Transverse colon (tissue), 4 donors: ENCODE measurements around the gene CRAMP1.
"Not testable (repeated sequence)": the region's sequence is repeated elsewhere in the genome, so short reads cannot be mapped to it uniquely, and the experiment has no call there.

Experiments used
- CTCF ChIP-seq, 5 experiments: fragments of 200-600 bp in 3 of 5; fragments of 450-650 bp in 2 of 5; sonication (generic) in 3 of 5; IDR thresholded peaks; 1 replicate in 2 of 5; 2 replicates in 3 of 5; pipeline ENCODE4 v1.5.1; 2016 to 2017; ENCODE audit warnings: antibody characterized with exemption in 5 of 5, inconsistent platforms in 3 of 5, mild to moderate bottlenecking in 2 of 5, moderate library complexity in 1 of 5
- POLR2AphosphoS5 ChIP-seq, 3 donors: sonication (generic); formaldehyde crosslinking; IDR thresholded peaks; one replicate each; pipeline ENCODE4 v1.6.1; 2016; ENCODE audit warnings: antibody characterized with exemption in 3 of 3

GRCh38 chr16:1719559-1720229 is 107.5 kb downstream of the CRAMP1 start:
- TF ChIP-seq CTCF, POLR2AphosphoS5 (IDR thresholded peaks at IDR 0.05): not testable (repeated sequence)
